Measurements from ENCODE around the gene NELFB. TPM values are rescaled to one million over a fixed set of nuclear protein-coding genes. Genes with fewer than 3 reads are reported as not detected.

The NELFB gene
- total RNA-seq, 4 donors from 2014 or later: 28.1 to 90.5 (median 53.9) TPM

- Histone ChIP-seq H3K27me3 (peaks cover 73% of the 10 kb centered on the region), H3K36me3 (no peaks in the 10 kb centered on the region), H3K4me1 (peaks cover 6 to 65% (median 52%) of the 10 kb centered on the region in 4 donors), H3K27ac (peak overlapping the region; percentile 86 to 91 (median 88)), H3K9me3 (no peaks in the 10 kb centered on the region), H3K4me3 (peak overlapping the region in 3 of 4 donors; percentile 59 to 69 (median 63))
- intact Hi-C loops (cut with DNase I; ENCODE audit: low total_unique reads) (no loop called here), in situ Hi-C loops (cut with MboI; ENCODE audit: low pct_ligation_motif_present in 1 of 4, low pct_unique_long_range_greater_than_20kb in 1 of 4, low sequenced_read_pairs in 3 of 4) (loop anchor here in 2 of 4 donors (25.0 kb wide), 1 partner anchor 114 kb away; the partner anchor contains the start of genes EXD3 (in 2 of the 2) and NOXA1 (in 2 of the 2))
- no peak for TF ChIP-seq POLR2A (IDR thresholded peaks at IDR 0.05)
- TF ChIP-seq, protein P1, sequence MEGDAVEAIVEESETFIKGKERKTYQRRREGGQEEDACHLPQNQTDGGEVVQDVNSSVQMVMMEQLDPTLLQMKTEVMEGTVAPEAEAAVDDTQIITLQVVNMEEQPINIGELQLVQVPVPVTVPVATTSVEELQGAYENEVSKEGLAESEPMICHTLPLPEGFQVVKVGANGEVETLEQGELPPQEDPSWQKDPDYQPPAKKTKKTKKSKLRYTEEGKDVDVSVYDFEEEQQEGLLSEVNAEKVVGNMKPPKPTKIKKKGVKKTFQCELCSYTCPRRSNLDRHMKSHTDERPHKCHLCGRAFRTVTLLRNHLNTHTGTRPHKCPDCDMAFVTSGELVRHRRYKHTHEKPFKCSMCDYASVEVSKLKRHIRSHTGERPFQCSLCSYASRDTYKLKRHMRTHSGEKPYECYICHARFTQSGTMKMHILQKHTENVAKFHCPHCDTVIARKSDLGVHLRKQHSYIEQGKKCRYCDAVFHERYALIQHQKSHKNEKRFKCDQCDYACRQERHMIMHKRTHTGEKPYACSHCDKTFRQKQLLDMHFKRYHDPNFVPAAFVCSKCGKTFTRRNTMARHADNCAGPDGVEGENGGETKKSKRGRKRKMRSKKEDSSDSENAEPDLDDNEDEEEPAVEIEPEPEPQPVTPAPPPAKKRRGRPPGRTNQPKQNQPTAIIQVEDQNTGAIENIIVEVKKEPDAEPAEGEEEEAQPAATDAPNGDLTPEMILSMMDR (IDR thresholded peaks at IDR 0.05): no peak
- TF ChIP-seq POLR2AphosphoS5 (IDR thresholded peaks at IDR 0.05): no peak
- TF ChIP-seq EP300 (IDR thresholded peaks at IDR 0.05; ENCODE audit: low read depth): no peak
- 40% methylated on average over 7 of the region's 7 CpGs; no CpG with 5 or more reads in 1 of the 2 donors for WGBS, 2 donors (ENCODE audit: low coverage in 1 of 2)
- no peak for DNase-seq
Measured at GRCh38 chr9:137297966-137298365, 42.8 kb downstream of the NELFB start.

- intact Hi-C loops (cut with DNase I; ENCODE audit: low total_unique reads): no loop called here
- H3K27ac ChIP-seq: peak overlapping the region; percentile 86 to 91 (median 88)
- peaks cover 11 to 70% (median 57%) of the 10 kb centered on the region in 4 donors for H3K4me1 ChIP-seq
- H3K27me3 ChIP-seq: peaks cover 69% of the 10 kb centered on the region
- 19 to 43% methylated on average over 12 to 24 of the region's 24 CpGs for WGBS, 2 donors (ENCODE audit: low coverage in 1 of 2)
- no peaks in the 10 kb centered on the region for H3K36me3 ChIP-seq
- H3K9me3 ChIP-seq: no peaks in the 10 kb centered on the region
- no peak for TF ChIP-seq EP300 (IDR thresholded peaks at IDR 0.05; ENCODE audit: low read depth)
- peak; percentile 56 to 72 (median 57) for TF ChIP-seq POLR2AphosphoS5 (IDR thresholded peaks at IDR 0.05)
- TF ChIP-seq, protein P1 (IDR thresholded peaks at IDR 0.05): no peak
- peak; percentile 70 for TF ChIP-seq POLR2A (IDR thresholded peaks at IDR 0.05)
- DNase-seq: peak; percentile 76
- in situ Hi-C loops (cut with MboI; ENCODE audit: low pct_ligation_motif_present in 1 of 4, low pct_unique_long_range_greater_than_20kb in 1 of 4, low sequenced_read_pairs in 3 of 4): loop anchor here in 2 of 4 donors (25.0 kb wide), 1 partner anchor 114 kb away; the partner anchor contains the start of genes EXD3 (in 2 of the 2) and NOXA1 (in 2 of the 2)
- H3K4me3 ChIP-seq: peak overlapping the region in 3 of 4 donors; percentile 59 to 69 (median 63)
Measured at GRCh38 chr9:137298401-137299202, 43.5 kb downstream of the NELFB start.

- TF ChIP-seq POLR2AphosphoS5 (IDR thresholded peaks at IDR 0.05): peak in 1 of 3 donors; percentile 81
- TF ChIP-seq, protein P1 (IDR thresholded peaks at IDR 0.05): no peak
- peak; percentile 45 for DNase-seq
- Histone ChIP-seq H3K4me1 (peaks cover 17 to 72% (median 60%) of the 10 kb centered on the region in 4 donors), H3K27me3 (peaks cover 63% of the 10 kb centered on the region), H3K4me3 (peak overlapping the region in 3 of 4 donors; percentile 59 to 69 (median 63)), H3K9me3 (no peaks in the 10 kb centered on the region), H3K36me3 (no peaks in the 10 kb centered on the region), H3K27ac (peak overlapping the region; percentile 86 to 91 (median 88))
- in situ Hi-C loops (cut with MboI; ENCODE audit: low pct_ligation_motif_present in 1 of 4, low pct_unique_long_range_greater_than_20kb in 1 of 4, low sequenced_read_pairs in 3 of 4) (loop anchor here in 2 of 4 donors (25.0 kb wide), 1 partner anchor 113 kb away; the partner anchor contains the start of genes EXD3 (in 2 of the 2) and NOXA1 (in 2 of the 2)), intact Hi-C loops (cut with DNase I; ENCODE audit: low total_unique reads) (no loop called here)
- WGBS, 2 donors (ENCODE audit: low coverage in 1 of 2): 56% methylated on average over 10 of the region's 10 CpGs; no CpG with 5 or more reads in 1 of the 2 donors
Measured at GRCh38 chr9:137299203-137299565, 44.1 kb downstream of the NELFB start.

- intact Hi-C loops (cut with DNase I; ENCODE audit: low total_unique reads) (no loop called here), in situ Hi-C loops (cut with MboI; ENCODE audit: low pct_ligation_motif_present in 1 of 4, low pct_unique_long_range_greater_than_20kb in 1 of 4, low sequenced_read_pairs in 3 of 4) (loop anchor here in 2 of 4 donors (25.0 kb wide), 1 partner anchor 112 kb away; the partner anchor contains the start of genes EXD3 (in 2 of the 2) and NOXA1 (in 2 of the 2))
- Histone ChIP-seq H3K36me3 (no peaks in the 10 kb centered on the region), H3K27ac (peak overlapping the region; percentile 86 to 91 (median 88)), H3K27me3 (peaks cover 57% of the 10 kb centered on the region), H3K4me3 (peak overlapping the region; percentile 3 to 69 (median 61)), H3K4me1 (peaks cover 19 to 74% (median 62%) of the 10 kb centered on the region in 4 donors), H3K9me3 (no peaks in the 10 kb centered on the region)
- DNase-seq: peak; percentile 47
- WGBS, 2 donors (ENCODE audit: low coverage in 1 of 2): 5 to 32% methylated on average over 11 to 16 of the region's 16 CpGs
- TF ChIP-seq POLR2AphosphoS5 (IDR thresholded peaks at IDR 0.05) (peak in 2 of 3 donors; percentile 15 to 56), POLR2A (IDR thresholded peaks at IDR 0.05) (peak; percentile 29), EP300 (IDR thresholded peaks at IDR 0.05; ENCODE audit: low read depth) (no peak)
Measured at GRCh38 chr9:137299938-137300337, 44.8 kb downstream of the NELFB start.

Data from transverse colon (tissue), 4 donors.